ENCODE data around the gene TMEM245. TPM values are rescaled to one million over a fixed set of nuclear protein-coding genes. Genes with fewer than 3 reads are reported as not detected.
"Not testable (repeated sequence)": the region's sequence is repeated elsewhere in the genome, so short reads cannot be mapped to it uniquely, and the experiment has no call there.

TMEM245 gene
- total RNA-seq, 1 donor from 2014 or later = 82.4 TPM

DNA sequence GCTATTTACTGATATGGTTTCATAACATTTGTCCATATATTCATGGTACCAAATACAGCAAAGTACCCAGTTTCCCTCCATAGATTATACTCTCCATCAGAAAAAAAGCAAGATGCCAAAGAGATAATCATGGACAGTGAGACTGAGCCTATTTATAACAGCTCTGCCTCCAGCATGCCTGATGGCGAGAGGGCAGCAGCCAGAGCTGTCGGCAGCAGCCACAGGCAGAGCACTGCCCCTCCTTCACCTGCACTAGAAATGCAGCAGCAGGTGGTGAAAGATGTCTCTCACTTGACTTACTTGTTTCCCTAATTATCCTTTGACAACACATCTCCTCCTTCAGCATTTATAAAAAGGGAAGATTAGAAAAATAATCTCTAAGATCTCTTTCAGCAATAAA, 138.9 kb downstream of the TMEM245 start:
- no peak for DNase-seq

GRCh38 chr9:108978205-108978604, 141.5 kb downstream of the TMEM245 start:
- DNase-seq = no peak

DNA sequence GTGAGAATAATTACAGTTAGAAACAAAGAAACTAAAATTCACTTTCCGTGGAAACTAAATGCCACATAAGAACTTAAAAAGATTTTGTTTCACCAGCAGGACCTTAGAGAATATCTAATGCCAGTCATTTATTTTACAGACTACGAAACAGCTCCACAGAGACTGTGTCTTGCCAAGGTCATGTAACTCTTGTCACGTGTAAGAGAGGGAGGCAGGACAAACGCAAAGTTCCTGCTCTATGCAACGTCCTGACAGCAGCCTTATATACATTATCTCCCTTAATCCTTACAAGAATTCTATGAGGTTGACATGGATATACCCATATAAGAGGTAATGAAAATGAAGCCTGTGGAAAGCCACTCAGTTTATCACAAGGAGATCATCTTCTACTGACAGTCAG, 145.9 kb downstream of the TMEM245 start:
- DNase-seq = no peak

DNA sequence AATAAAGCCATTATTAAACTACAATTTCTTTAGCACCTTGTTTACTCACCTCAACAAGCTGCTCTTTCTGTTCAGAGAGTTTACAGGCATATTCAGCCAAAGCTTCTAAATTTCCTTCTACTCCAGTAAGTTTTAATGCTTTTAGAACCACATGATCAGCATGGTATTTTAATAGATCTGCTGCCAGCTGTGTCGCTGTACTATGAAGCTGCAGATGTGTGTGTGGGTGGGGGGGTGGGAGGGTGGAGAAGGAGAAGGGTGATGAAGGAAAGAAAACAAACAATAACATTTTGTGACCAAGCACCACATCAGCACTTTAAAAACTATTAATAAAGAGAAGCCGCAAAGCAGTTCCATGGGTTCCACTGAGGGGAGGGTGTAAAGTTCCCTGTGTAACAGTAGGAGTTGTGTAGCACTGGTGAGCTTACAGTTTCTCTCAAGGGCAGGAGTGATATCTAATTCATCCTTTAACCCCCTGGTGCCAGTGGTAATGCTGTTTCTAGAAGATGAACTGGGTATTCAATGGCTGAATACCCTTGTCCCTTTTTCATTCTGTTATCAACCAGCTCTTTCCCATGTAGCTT, 147.0 kb downstream of the TMEM245 start:
- no peak for DNase-seq

DNA sequence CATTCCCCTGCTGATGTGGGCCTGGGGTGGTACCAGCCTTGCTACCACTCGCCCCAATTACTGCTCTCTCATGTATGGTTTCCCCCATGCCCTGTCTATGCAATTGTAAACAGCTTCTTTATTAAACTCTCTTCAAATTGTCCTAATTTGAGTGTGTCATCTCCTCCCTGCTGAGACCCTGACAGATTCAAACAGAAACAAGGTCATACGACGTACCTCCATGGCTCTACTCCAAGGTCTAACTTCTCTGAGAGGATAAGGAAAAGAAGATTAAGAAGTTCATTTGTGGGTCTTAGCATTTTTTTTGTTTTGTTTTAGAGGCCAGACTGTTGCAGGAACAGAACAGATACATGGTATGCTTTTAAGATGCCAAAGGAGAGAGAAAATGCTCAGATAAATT, 147.6 kb downstream of the TMEM245 start:
- no peak for DNase-seq

- DNase-seq = not testable (repeated sequence)
These were observed 148.4 kb downstream of the TMEM245 start for GRCh38 chr9:108971392-108971791.

GRCh38 chr9:108967916-108968315, 151.8 kb downstream of the TMEM245 start:
- DNase-seq = no peak

Other genes with a start within 250 kb of the TMEM245 start
- 37.1 and 51.6 TPM in 2 replicates for gene ELP1, start 185.8 kb downstream of the TMEM245 start, total RNA-seq
- 3.1 and 5.4 TPM in 2 replicates for gene ABITRAM, start 185.5 kb downstream of the TMEM245 start, total RNA-seq
- 190 and 193 TPM in 2 replicates for gene CTNNAL1, start 106.4 kb downstream of the TMEM245 start, total RNA-seq
- gene FRRS1L, start 47.3 kb upstream of the TMEM245 start, total RNA-seq = under 0.01 and 0.05 TPM in 2 replicates
- gene EPB41L4B, start 201.1 kb upstream of the TMEM245 start, total RNA-seq = 0.34 and 0.79 TPM in 2 replicates

Measured in dermis blood vessel endothelial cell (primary cell).